Naive thymus-derived CD8-positive, alpha-beta T cell (primary cell): ENCODE results near the gene FITM1. TPM values are rescaled to one million over a fixed set of nuclear protein-coding genes. Genes with fewer than 3 reads are reported as not detected.
A peak's percentile ranks its signal among the peaks of the same experiment; 100 is the strongest.

Experiments
- ATAC-seq, 2 donors: fragments of 150-1000 bp; cut with Tn5 transposase in 1 of 2; sonication (Bioruptor Pico), chemical (Tn5 transposase) in 1 of 2; 1 replicate in 1 of 2; 2 replicates in 1 of 2; pipeline ENCODE4 v1.10.0; 2021; ENCODE audit warnings: mild to moderate bottlenecking in 2 of 2, moderate library complexity in 2 of 2
- POLR2A ChIA-PET: fragments of 350-600 bp; sonication (Branson Sonifier 250); formaldehyde crosslinking; loops from one replicate; lab custom pipeline; 2021; ENCODE audit warnings: antibody characterized with exemption; lab: Charles Lee
- DNase-seq, 10 donors: peaks; one replicate each; pipeline versions ENCODE4 v3.0.0 to v3.0.0-alpha.2; 2020 to 2022
- H3K27ac Mint-ChIP-seq, 10 donors: one replicate each; pipeline ENCODE4 v1.8.0; 2020 to 2022; ENCODE audit warnings: mild to moderate bottlenecking in 10 of 10, mixed read lengths in 10 of 10, moderate library complexity in 4 of 10, inconsistent platforms in 1 of 10
- H3K27me3 Mint-ChIP-seq, 5 donors: one replicate each; pipeline ENCODE4 v1.8.0; 2021 to 2022; ENCODE audit warnings: mixed read lengths in 5 of 5
- H3K36me3 Mint-ChIP-seq, 3 donors: one replicate each; pipeline ENCODE4 v1.8.0; 2020 to 2022; ENCODE audit warnings: mixed read lengths in 3 of 3, mild to moderate bottlenecking in 2 of 3, inconsistent platforms in 1 of 3
- H3K4me1 Mint-ChIP-seq, 4 donors: one replicate each; pipeline ENCODE4 v1.8.0; 2021 to 2022; ENCODE audit warnings: mixed read lengths in 4 of 4
- H3K4me3 Mint-ChIP-seq, 10 donors: one replicate each; pipeline ENCODE4 v1.8.0; 2020 to 2022; ENCODE audit warnings: mild to moderate bottlenecking in 10 of 10, mixed read lengths in 10 of 10, moderate library complexity in 6 of 10, inconsistent platforms in 1 of 10
- H3K9me3 Mint-ChIP-seq, 9 donors: one replicate each; pipeline ENCODE4 v1.8.0; 2020 to 2022; ENCODE audit warnings: mixed read lengths in 9 of 9, mild to moderate bottlenecking in 3 of 9, inconsistent platforms in 1 of 9, moderate library complexity in 1 of 9
- microRNA-seq: library from miRNA; unstranded; fragments of <30 nt; microRNA quantifications from one replicate; pipeline ENCODE4 v1.2.0, GENCODE V29; 2022; ENCODE audit warnings: borderline microRNAs expressed
- polyA plus RNA-seq, 3 donors: library from polyadenylated mRNA; unstranded; fragments of 300-500 nt; fragmentation: Illumina TruSeq; gene quantifications; one replicate each; pipeline ENCODE4 v1.2.3, GENCODE V29; 2021
- total RNA-seq, 8 experiments: library from RNA in 2 of 8; stranded (reverse) in 2 of 8; gene quantifications; one replicate each; pipeline ENCODE4 v1.2.3 and lab custom pipeline; 2021 to 2026

Gene FITM1
- total and polyA plus RNA-seq, 5 experiments from 2014 or later = 0.52 to 2.2 (median 0.60) TPM

- POLR2A ChIA-PET = interaction anchor here (1.5 kb wide), 1 partner anchor 10 kb away, joined by 6 read pairs; the partner anchor contains the start of gene REC8
- no peak overlapping the region for H3K4me3 Mint-ChIP-seq
- H3K36me3 Mint-ChIP-seq = peaks cover 0 to 60% (median 6%) of the 10 kb centered on the region in 3 donors
- H3K27me3 Mint-ChIP-seq = no peaks in the 10 kb centered on the region
- peaks cover 0 to 7% (median 6%) of the 10 kb centered on the region in 4 donors for H3K4me1 Mint-ChIP-seq
- ATAC-seq (peak in 1 of 2 donors; percentile 15), DNase-seq (no peak)
- no peaks in the 10 kb centered on the region for H3K9me3 Mint-ChIP-seq
- H3K27ac Mint-ChIP-seq = peak overlapping the region in 2 of 10 donors; percentile 24 to 59
These were observed 51.1 kb downstream of the FITM1 start for GRCh38 chr14:24181371-24182077.

Small RNAs within 50 kb of the gene (microRNA-seq; reads per million reads assigned to microRNA genes)
- not detected for gene MIR7703

Other genes starting within 250 kb of the FITM1 start
Only the 30 nearest of the 31 such genes appear.
- gene DHRS4, start 176.9 kb upstream of the FITM1 start, total RNA-seq = 10 to 100 TPM; 15.2 to 16.9 TPM
- gene DHRS4, start 176.9 kb upstream of the FITM1 start, polyA plus RNA-seq = 10 to 100 TPM; 28.8 to 37.6 (median 34.9) TPM
- gene DHRS4L2, start 141.7 kb upstream of the FITM1 start, total RNA-seq = 10 to 100 TPM; 15.1 to 17.3 TPM
- gene DHRS4L2, start 141.7 kb upstream of the FITM1 start, polyA plus RNA-seq = 10 to 100 TPM; 10.9 to 24.0 (median 21.2) TPM
- under 1 TPM in 1 of 2 experiments, not detected in 1; 0.16 TPM for gene CARMIL3, start 78.7 kb upstream of the FITM1 start, total RNA-seq
- under 1 TPM in 1 of 3 donors, not detected in 2; 0.03 TPM for gene CARMIL3, start 78.7 kb upstream of the FITM1 start, polyA plus RNA-seq
- gene CPNE6, start 59.1 kb upstream of the FITM1 start, total RNA-seq = not detected
- gene CPNE6, start 59.1 kb upstream of the FITM1 start, polyA plus RNA-seq = not detected
- gene PCK2, start 36.3 kb upstream of the FITM1 start, total RNA-seq = 10 to 100 TPM; 16.5 to 17.4 TPM
- 10 to 100 TPM in 2 of 3 donors, 1 to 10 TPM in 1; 8.6 to 11.6 (median 11.3) TPM for gene PCK2, start 36.3 kb upstream of the FITM1 start, polyA plus RNA-seq
- 10 to 100 TPM; 74.1 to 77.1 TPM for gene DCAF11, start 15.9 kb upstream of the FITM1 start, total RNA-seq
- 10 to 100 TPM; 68.0 to 83.8 (median 71.9) TPM for gene DCAF11, start 15.9 kb upstream of the FITM1 start, polyA plus RNA-seq
- gene NRL, start 15.7 kb upstream of the FITM1 start, total RNA-seq = 1 to 10 TPM; 2.7 to 3.4 TPM
- gene NRL, start 15.7 kb upstream of the FITM1 start, polyA plus RNA-seq = 1 to 10 TPM; 3.0 to 3.5 (median 3.1) TPM
- gene PSME1, start 5.5 kb downstream of the FITM1 start, total RNA-seq = 100 to 1,000 TPM; 202 to 203 TPM
- gene PSME1, start 5.5 kb downstream of the FITM1 start, polyA plus RNA-seq = 100 to 1,000 TPM; 681 to 767 (median 753) TPM
- 10 to 100 TPM; 16.6 to 18.1 TPM for gene EMC9, start 10.9 kb downstream of the FITM1 start, total RNA-seq
- 1 to 10 TPM; 7.5 to 9.4 (median 8.4) TPM for gene EMC9, start 10.9 kb downstream of the FITM1 start, polyA plus RNA-seq
- gene PSME2, start 16.0 kb downstream of the FITM1 start, total RNA-seq = 100 to 1,000 TPM; 129 to 140 TPM
- 100 to 1,000 TPM; 402 to 471 (median 463) TPM for gene PSME2, start 16.0 kb downstream of the FITM1 start, polyA plus RNA-seq
- 10 to 100 TPM; 85.7 to 91.4 TPM for gene RNF31, start 16.8 kb downstream of the FITM1 start, total RNA-seq
- gene RNF31, start 16.8 kb downstream of the FITM1 start, polyA plus RNA-seq = 10 to 100 TPM; 34.1 to 45.3 (median 37.6) TPM
- 100 to 1,000 TPM; 109 to 116 TPM for gene IRF9, start 30.6 kb downstream of the FITM1 start, total RNA-seq
- gene IRF9, start 30.6 kb downstream of the FITM1 start, polyA plus RNA-seq = 10 to 100 TPM; 46.6 to 68.6 (median 51.3) TPM
- 10 to 100 TPM; 33.7 to 39.2 TPM for gene REC8, start 41.4 kb downstream of the FITM1 start, total RNA-seq
- 10 to 100 TPM; 11.1 to 11.6 (median 11.2) TPM for gene REC8, start 41.4 kb downstream of the FITM1 start, polyA plus RNA-seq
- 10 to 100 TPM; 24.4 to 24.8 TPM for gene IPO4, start 58.2 kb downstream of the FITM1 start, total RNA-seq
- gene IPO4, start 58.2 kb downstream of the FITM1 start, polyA plus RNA-seq = 10 to 100 TPM; 20.2 to 27.5 (median 21.1) TPM
- gene TM9SF1, start 64.8 kb downstream of the FITM1 start, total RNA-seq = 10 to 100 TPM; 19.4 to 22.1 TPM
- 10 to 100 TPM; 23.1 to 29.8 (median 29.1) TPM for gene TM9SF1, start 64.8 kb downstream of the FITM1 start, polyA plus RNA-seq
- gene TSSK4, start 75.0 kb downstream of the FITM1 start, total RNA-seq = 1 to 10 TPM in 1 of 2 experiments, under 1 TPM in 1; 0.30 to 1.1 TPM
- under 1 TPM; 0.79 to 0.95 (median 0.87) TPM for gene TSSK4, start 75.0 kb downstream of the FITM1 start, polyA plus RNA-seq
- 100 to 1,000 TPM in 1 of 2 experiments, 10 to 100 TPM in 1; 99.4 to 107 TPM for gene CHMP4A, start 82.8 kb downstream of the FITM1 start, total RNA-seq
- 100 to 1,000 TPM; 133 to 144 (median 143) TPM for gene CHMP4A, start 82.8 kb downstream of the FITM1 start, polyA plus RNA-seq
- gene MDP1, start 85.4 kb downstream of the FITM1 start, total RNA-seq = 10 to 100 TPM; 13.7 to 15.3 TPM
- gene MDP1, start 85.4 kb downstream of the FITM1 start, polyA plus RNA-seq = 10 to 100 TPM; 33.8 to 39.1 (median 34.5) TPM
- gene NEDD8, start 101.7 kb downstream of the FITM1 start, total RNA-seq = 100 to 1,000 TPM in 1 of 2 experiments, 10 to 100 TPM in 1; 96.8 to 107 TPM
- 100 to 1,000 TPM; 302 to 320 (median 319) TPM for gene NEDD8, start 101.7 kb downstream of the FITM1 start, polyA plus RNA-seq
- 10 to 100 TPM; 76.4 to 78.6 TPM for gene GMPR2, start 102.3 kb downstream of the FITM1 start, total RNA-seq
- 100 to 1,000 TPM in 1 of 3 donors, 10 to 100 TPM in 2; 79.7 to 111 (median 85.4) TPM for gene GMPR2, start 102.3 kb downstream of the FITM1 start, polyA plus RNA-seq
- gene TINF2, start 112.0 kb downstream of the FITM1 start, total RNA-seq = 100 to 1,000 TPM; 125 to 136 TPM
- gene TINF2, start 112.0 kb downstream of the FITM1 start, polyA plus RNA-seq = 100 to 1,000 TPM; 116 to 154 (median 150) TPM
- gene TGM1, start 132.5 kb downstream of the FITM1 start, total RNA-seq = 1 to 10 TPM; 6.5 to 6.9 TPM
- gene TGM1, start 132.5 kb downstream of the FITM1 start, polyA plus RNA-seq = under 1 TPM in 1 of 3 donors, not detected in 2; 0.13 TPM
- 10 to 100 TPM; 43.3 to 46.5 TPM for gene RABGGTA, start 140.9 kb downstream of the FITM1 start, total RNA-seq
- 10 to 100 TPM; 12.7 to 22.1 (median 20.4) TPM for gene RABGGTA, start 140.9 kb downstream of the FITM1 start, polyA plus RNA-seq
- gene DHRS1, start 169.1 kb downstream of the FITM1 start, total RNA-seq = 10 to 100 TPM; 27.5 to 34.2 TPM
- 10 to 100 TPM; 19.6 to 22.4 (median 20.8) TPM for gene DHRS1, start 169.1 kb downstream of the FITM1 start, polyA plus RNA-seq
- gene NOP9, start 169.2 kb downstream of the FITM1 start, total RNA-seq = 10 to 100 TPM; 21.8 to 25.8 TPM
- 1 to 10 TPM; 1.3 to 2.2 (median 1.6) TPM for gene NOP9, start 169.2 kb downstream of the FITM1 start, polyA plus RNA-seq
- gene CIDEB, start 177.3 kb downstream of the FITM1 start, total RNA-seq = 10 to 100 TPM; 12.2 to 15.5 TPM
- gene CIDEB, start 177.3 kb downstream of the FITM1 start, polyA plus RNA-seq = 10 to 100 TPM in 2 of 3 donors, 1 to 10 TPM in 1; 8.6 to 16.1 (median 13.2) TPM
- gene LTB4R2, start 179.5 kb downstream of the FITM1 start, total RNA-seq = 10 to 100 TPM; 12.5 to 13.0 TPM
- 1 to 10 TPM in 2 of 3 donors, under 1 TPM in 1; 0.93 to 3.5 (median 1.5) TPM for gene LTB4R2, start 179.5 kb downstream of the FITM1 start, polyA plus RNA-seq
- gene LTB4R, start 180.8 kb downstream of the FITM1 start, total RNA-seq = 10 to 100 TPM in 1 of 2 experiments, 1 to 10 TPM in 1; 9.6 to 10.1 TPM
- gene LTB4R, start 180.8 kb downstream of the FITM1 start, polyA plus RNA-seq = 1 to 10 TPM; 3.4 to 5.9 (median 4.5) TPM
- 1 to 10 TPM; 3.8 to 4.7 TPM for gene ADCY4, start 204.4 kb downstream of the FITM1 start, total RNA-seq
- under 1 TPM; 0.08 to 0.28 (median 0.24) TPM for gene ADCY4, start 204.4 kb downstream of the FITM1 start, polyA plus RNA-seq
- gene RIPK3, start 209.3 kb downstream of the FITM1 start, total RNA-seq = 10 to 100 TPM; 32.9 to 35.8 TPM
- 10 to 100 TPM in 1 of 3 donors, 1 to 10 TPM in 2; 5.3 to 11.1 (median 5.6) TPM for gene RIPK3, start 209.3 kb downstream of the FITM1 start, polyA plus RNA-seq